Measurements from ENCODE around the gene TRPM1.
"Not testable (repeated sequence)": the region's sequence is repeated elsewhere in the genome, so short reads cannot be mapped to it uniquely, and the experiment has no call there.

The TRPM1 gene

GRCh38 chr15:31100738-31101137, 787 bp downstream of the TRPM1 start:
- Histone ChIP-seq H3K27me3 (replicated peaks; ENCODE audit: control insufficient read depth, insufficient read depth, low read length, poor library complexity, severe bottlenecking) (no peaks in the 10 kb centered on the region), H3K9me3 (ENCODE audit: control insufficient read depth, low read length) (no peaks in the 10 kb centered on the region), H3K4me3 (ENCODE audit: insufficient read depth, low read depth, low read length, poor library complexity, severe bottlenecking) (no peak overlapping the region), H3K4me1 (ENCODE audit: control insufficient read depth, insufficient read depth, low read length, poor library complexity, severe bottlenecking) (no peaks in the 10 kb centered on the region), H3K36me3 (ENCODE audit: control insufficient read depth, insufficient read depth, low read length) (no peaks in the 10 kb centered on the region), H3K27ac (ENCODE audit: insufficient read depth, low read length, poor library complexity, severe bottlenecking) (no peak overlapping the region)
- DNase-seq: no peak

- Histone ChIP-seq H3K27me3 (replicated peaks; ENCODE audit: control insufficient read depth, insufficient read depth, low read length, poor library complexity, severe bottlenecking) (no peaks in the 10 kb centered on the region), H3K4me1 (ENCODE audit: control insufficient read depth, insufficient read depth, low read length, poor library complexity, severe bottlenecking) (no peaks in the 10 kb centered on the region), H3K4me3 (ENCODE audit: insufficient read depth, low read depth, low read length, poor library complexity, severe bottlenecking) (no peak overlapping the region), H3K27ac (ENCODE audit: insufficient read depth, low read length, poor library complexity, severe bottlenecking) (no peak overlapping the region), H3K9me3 (ENCODE audit: control insufficient read depth, low read length) (no peaks in the 10 kb centered on the region), H3K36me3 (ENCODE audit: control insufficient read depth, insufficient read depth, low read length) (no peaks in the 10 kb centered on the region)
- DNase-seq: no peak
These were observed 2.4 kb downstream of the TRPM1 start for GRCh38 chr15:31098953-31099740.

DNA sequence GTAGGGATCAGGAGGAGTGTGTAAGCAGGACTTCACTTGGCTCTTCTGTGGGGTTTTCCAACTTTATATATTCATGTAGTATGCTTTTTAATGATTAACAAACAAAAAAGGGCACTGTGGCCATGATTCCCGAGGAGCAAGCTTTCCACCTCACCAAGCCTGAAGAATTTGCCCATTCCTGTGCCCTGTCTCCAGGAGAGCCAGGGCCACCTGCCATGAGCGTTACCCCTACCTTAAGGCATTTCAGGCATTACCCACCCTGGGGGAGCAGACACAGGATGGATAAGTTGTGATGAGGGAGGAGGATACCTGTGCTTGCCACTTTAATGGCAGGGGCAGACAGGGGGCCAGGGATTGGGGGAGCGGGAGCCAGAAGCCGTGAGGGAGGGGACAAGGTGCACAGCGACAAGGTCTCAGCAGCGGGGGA, 3.0 kb downstream of the TRPM1 start:
- no peaks in the 10 kb centered on the region for H3K4me1 ChIP-seq (ENCODE audit: control insufficient read depth, insufficient read depth, low read length, poor library complexity, severe bottlenecking)
- H3K9me3 ChIP-seq (ENCODE audit: control insufficient read depth, low read length): no peaks in the 10 kb centered on the region
- H3K4me3 ChIP-seq (ENCODE audit: insufficient read depth, low read depth, low read length, poor library complexity, severe bottlenecking): no peak overlapping the region
- no peaks in the 10 kb centered on the region for H3K36me3 ChIP-seq (ENCODE audit: control insufficient read depth, insufficient read depth, low read length)
- no peak overlapping the region for H3K27ac ChIP-seq (ENCODE audit: insufficient read depth, low read length, poor library complexity, severe bottlenecking)
- DNase-seq: no peak
- no peaks in the 10 kb centered on the region for H3K27me3 ChIP-seq (replicated peaks; ENCODE audit: control insufficient read depth, insufficient read depth, low read length, poor library complexity, severe bottlenecking)

DNA sequence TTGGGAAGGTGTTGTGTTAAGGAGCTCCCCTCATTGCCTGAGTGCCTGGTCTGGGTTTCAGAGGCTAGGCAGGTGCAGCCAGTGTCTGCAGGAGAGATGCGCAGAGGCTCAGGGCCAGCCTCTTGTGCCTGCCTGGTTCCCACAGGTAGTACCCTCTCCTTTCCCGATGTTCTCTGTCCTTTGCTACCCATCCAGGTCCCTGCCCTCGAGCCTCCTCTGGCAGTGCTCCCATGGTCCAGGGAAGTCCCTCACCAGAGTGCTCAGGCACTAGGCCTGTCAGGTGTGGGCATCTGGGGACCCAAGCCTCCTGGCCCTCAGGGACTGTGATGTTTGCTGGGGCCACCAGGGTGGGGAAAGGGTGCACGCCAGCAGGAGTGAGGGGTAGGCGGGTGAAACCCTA, 5.0 kb downstream of the TRPM1 start:
- no peak overlapping the region for H3K27ac ChIP-seq (ENCODE audit: insufficient read depth, low read length, poor library complexity, severe bottlenecking)
- no peak overlapping the region for H3K4me3 ChIP-seq (ENCODE audit: insufficient read depth, low read depth, low read length, poor library complexity, severe bottlenecking)
- H3K9me3 ChIP-seq (ENCODE audit: control insufficient read depth, low read length): no peaks in the 10 kb centered on the region
- no peaks in the 10 kb centered on the region for H3K36me3 ChIP-seq (ENCODE audit: control insufficient read depth, insufficient read depth, low read length)
- H3K4me1 ChIP-seq (ENCODE audit: control insufficient read depth, insufficient read depth, low read length, poor library complexity, severe bottlenecking): no peaks in the 10 kb centered on the region
- no peaks in the 10 kb centered on the region for H3K27me3 ChIP-seq (replicated peaks; ENCODE audit: control insufficient read depth, insufficient read depth, low read length, poor library complexity, severe bottlenecking)
- no peak for DNase-seq

GRCh38 chr15:31091481-31091880, 10.0 kb downstream of the TRPM1 start:
- Histone ChIP-seq H3K9me3 (ENCODE audit: control insufficient read depth, low read length) (no peaks in the 10 kb centered on the region), H3K36me3 (ENCODE audit: control insufficient read depth, insufficient read depth, low read length) (no peaks in the 10 kb centered on the region), H3K27ac (ENCODE audit: insufficient read depth, low read length, poor library complexity, severe bottlenecking) (no peak overlapping the region), H3K4me1 (ENCODE audit: control insufficient read depth, insufficient read depth, low read length, poor library complexity, severe bottlenecking) (no peaks in the 10 kb centered on the region), H3K4me3 (ENCODE audit: insufficient read depth, low read depth, low read length, poor library complexity, severe bottlenecking) (no peak overlapping the region), H3K27me3 (replicated peaks; ENCODE audit: control insufficient read depth, insufficient read depth, low read length, poor library complexity, severe bottlenecking) (no peaks in the 10 kb centered on the region)
- no peak for DNase-seq

GRCh38 chr15:31090766-31091165, 10.8 kb downstream of the TRPM1 start:
- Histone ChIP-seq H3K36me3 (ENCODE audit: control insufficient read depth, insufficient read depth, low read length) (no peaks in the 10 kb centered on the region), H3K27me3 (replicated peaks; ENCODE audit: control insufficient read depth, insufficient read depth, low read length, poor library complexity, severe bottlenecking) (no peaks in the 10 kb centered on the region), H3K4me1 (ENCODE audit: control insufficient read depth, insufficient read depth, low read length, poor library complexity, severe bottlenecking) (no peaks in the 10 kb centered on the region), H3K4me3 (ENCODE audit: insufficient read depth, low read depth, low read length, poor library complexity, severe bottlenecking) (no peak overlapping the region), H3K9me3 (ENCODE audit: control insufficient read depth, low read length) (no peaks in the 10 kb centered on the region), H3K27ac (ENCODE audit: insufficient read depth, low read length, poor library complexity, severe bottlenecking) (no peak overlapping the region)
- DNase-seq: no peak

GRCh38 chr15:31089368-31090047, 12.0 kb downstream of the TRPM1 start:
- no peaks in the 10 kb centered on the region for H3K36me3 ChIP-seq (ENCODE audit: control insufficient read depth, insufficient read depth, low read length)
- no peak for DNase-seq
- no peaks in the 10 kb centered on the region for H3K27me3 ChIP-seq (replicated peaks; ENCODE audit: control insufficient read depth, insufficient read depth, low read length, poor library complexity, severe bottlenecking)
- no peaks in the 10 kb centered on the region for H3K9me3 ChIP-seq (ENCODE audit: control insufficient read depth, low read length)
- H3K4me1 ChIP-seq (ENCODE audit: control insufficient read depth, insufficient read depth, low read length, poor library complexity, severe bottlenecking): no peaks in the 10 kb centered on the region
- no peak overlapping the region for H3K27ac ChIP-seq (ENCODE audit: insufficient read depth, low read length, poor library complexity, severe bottlenecking)
- no peak overlapping the region for H3K4me3 ChIP-seq (ENCODE audit: insufficient read depth, low read depth, low read length, poor library complexity, severe bottlenecking)

DNA sequence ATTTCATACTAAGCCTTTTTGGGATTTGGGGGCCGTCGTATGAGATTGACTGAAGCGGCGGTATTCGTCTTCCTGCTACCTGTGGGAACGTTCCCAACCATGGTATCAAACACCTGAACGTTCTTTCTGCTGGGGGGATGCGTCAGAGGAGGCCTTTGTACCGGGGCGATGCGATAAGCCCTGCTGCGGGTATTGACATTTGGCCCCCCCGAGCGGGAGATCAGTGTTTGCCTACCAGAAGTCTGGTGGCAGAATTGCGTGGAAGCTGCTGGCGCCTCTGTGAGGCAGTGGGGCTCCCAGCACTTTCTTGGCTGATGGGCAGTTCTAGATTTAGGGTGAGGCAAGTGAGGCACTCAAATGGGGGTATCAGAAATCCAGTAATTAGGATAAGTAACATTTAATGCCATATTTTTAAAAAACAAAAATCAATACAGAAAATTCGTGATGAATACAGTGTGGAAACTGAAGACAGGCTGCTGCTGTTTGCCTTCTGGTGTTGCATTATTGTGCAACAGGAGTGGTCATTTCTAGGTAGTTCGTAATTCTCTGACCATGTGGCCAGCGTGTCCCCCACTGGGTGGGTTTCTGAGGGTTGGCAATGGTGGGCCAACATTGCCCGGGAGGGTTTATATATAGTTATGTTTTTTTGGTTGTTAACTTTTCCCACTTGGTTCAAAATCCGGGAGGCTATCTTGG, 12.7 kb downstream of the TRPM1 start:
- DNase-seq: no peak
- Histone ChIP-seq H3K36me3 (ENCODE audit: control insufficient read depth, insufficient read depth, low read length) (no peaks in the 10 kb centered on the region), H3K4me3 (ENCODE audit: insufficient read depth, low read depth, low read length, poor library complexity, severe bottlenecking) (no peak overlapping the region), H3K27me3 (replicated peaks; ENCODE audit: control insufficient read depth, insufficient read depth, low read length, poor library complexity, severe bottlenecking) (no peaks in the 10 kb centered on the region), H3K27ac (ENCODE audit: insufficient read depth, low read length, poor library complexity, severe bottlenecking) (no peak overlapping the region), H3K9me3 (ENCODE audit: control insufficient read depth, low read length) (no peaks in the 10 kb centered on the region), H3K4me1 (ENCODE audit: control insufficient read depth, insufficient read depth, low read length, poor library complexity, severe bottlenecking) (no peaks in the 10 kb centered on the region)

DNA sequence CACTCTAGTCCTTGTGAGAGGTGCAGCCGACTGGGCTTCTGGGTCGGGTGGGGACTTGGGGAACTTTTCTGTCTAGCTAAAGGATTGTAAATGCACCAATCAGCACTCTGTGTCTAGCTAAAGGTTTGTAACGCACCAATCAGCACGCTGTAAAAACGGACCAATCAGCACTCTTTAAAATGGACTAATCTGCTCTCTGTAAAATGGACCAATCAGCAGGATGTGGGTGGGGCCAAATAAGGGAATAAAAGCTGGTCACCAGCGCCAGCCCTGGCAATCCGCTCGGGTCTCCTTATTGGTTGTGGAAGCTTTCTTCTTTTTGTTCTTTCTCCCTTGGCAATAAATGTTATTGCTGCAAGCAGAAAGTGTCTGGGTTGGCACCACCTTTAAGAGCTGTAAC, 13.5 kb downstream of the TRPM1 start:
- not testable (repeated sequence) for H3K4me3 ChIP-seq (ENCODE audit: insufficient read depth, low read depth, low read length, poor library complexity, severe bottlenecking); H3K4me1 ChIP-seq (ENCODE audit: control insufficient read depth, insufficient read depth, low read length, poor library complexity, severe bottlenecking); DNase-seq; H3K27ac ChIP-seq (ENCODE audit: insufficient read depth, low read length, poor library complexity, severe bottlenecking); H3K36me3 ChIP-seq (ENCODE audit: control insufficient read depth, insufficient read depth, low read length); H3K27me3 ChIP-seq (replicated peaks; ENCODE audit: control insufficient read depth, insufficient read depth, low read length, poor library complexity, severe bottlenecking); H3K9me3 ChIP-seq (ENCODE audit: control insufficient read depth, low read length)

- no peaks in the 10 kb centered on the region for H3K36me3 ChIP-seq (ENCODE audit: control insufficient read depth, insufficient read depth, low read length)
- H3K27ac ChIP-seq (ENCODE audit: insufficient read depth, low read length, poor library complexity, severe bottlenecking): no peak overlapping the region
- no peak for DNase-seq
- no peaks in the 10 kb centered on the region for H3K9me3 ChIP-seq (ENCODE audit: control insufficient read depth, low read length)
- H3K27me3 ChIP-seq (replicated peaks; ENCODE audit: control insufficient read depth, insufficient read depth, low read length, poor library complexity, severe bottlenecking): no peaks in the 10 kb centered on the region
- no peaks in the 10 kb centered on the region for H3K4me1 ChIP-seq (ENCODE audit: control insufficient read depth, insufficient read depth, low read length, poor library complexity, severe bottlenecking)
- no peak overlapping the region for H3K4me3 ChIP-seq (ENCODE audit: insufficient read depth, low read depth, low read length, poor library complexity, severe bottlenecking)
These were observed 15.2 kb downstream of the TRPM1 start for GRCh38 chr15:31086344-31086743.

All from effector memory CD4-positive, alpha-beta T cell (primary cell).